NCI-H446 treated with DMSO at 0.1 percent for 48 hours (cell line): ENCODE measurements around the gene FAM181A.

Source experiments
- DNase-seq: peaks from one replicate; lab custom pipeline; 2025; lab: John Stamatoyannopoulos, UW

Gene FAM181A

GRCh38 chr14:93926873-93927799 is at the start of gene FAM181A:
Gene FAM181A (plus strand): TSS chr14:93927344. CDS start chr14:93928286, 942 bp downstream.
- DNase-seq = no peak

- no peak for DNase-seq
Observed at GRCh38 chr14:93878212-93878611, 48.9 kb upstream of the FAM181A start.

- DNase-seq = no peak
Observed at GRCh38 chr14:93878871-93879270, 48.3 kb upstream of the FAM181A start.

GRCh38 chr14:93879362-93879983 is 47.7 kb upstream of the FAM181A start:
- DNase-seq = no peak

- DNase-seq = no peak
Observed at GRCh38 chr14:93880021-93880820, 46.9 kb upstream of the FAM181A start.

- no peak for DNase-seq
Observed at GRCh38 chr14:93884950-93885349, 42.2 kb upstream of the FAM181A start.

GRCh38 chr14:93888995-93889394 is 38.1 kb upstream of the FAM181A start:
- no peak for DNase-seq

GRCh38 chr14:93889739-93890483 is 37.2 kb upstream of the FAM181A start:
- DNase-seq = no peak

- no peak for DNase-seq
Observed at GRCh38 chr14:93891756-93892504, 35.2 kb upstream of the FAM181A start.

- DNase-seq = no peak
Observed at GRCh38 chr14:93892505-93892839, 34.7 kb upstream of the FAM181A start.

- no peak for DNase-seq
Observed at GRCh38 chr14:93892923-93893558, 34.1 kb upstream of the FAM181A start.

- DNase-seq = no peak
Observed at GRCh38 chr14:93893661-93894261, 33.4 kb upstream of the FAM181A start.

GRCh38 chr14:93895023-93895604 is 32.0 kb upstream of the FAM181A start:
- DNase-seq = no peak

- no peak for DNase-seq
Observed at GRCh38 chr14:93897476-93897845, 29.7 kb upstream of the FAM181A start.

GRCh38 chr14:93898081-93898611 is 29.0 kb upstream of the FAM181A start:
- DNase-seq = no peak

GRCh38 chr14:93898731-93899130 is 28.4 kb upstream of the FAM181A start:
- no peak for DNase-seq

GRCh38 chr14:93901813-93902212 is 25.3 kb upstream of the FAM181A start:
- DNase-seq = no peak

- DNase-seq = no peak
Observed at GRCh38 chr14:93902619-93903307, 24.4 kb upstream of the FAM181A start.
